Measurements from ENCODE around the gene ZDHHC18. TPM values are rescaled to one million over a fixed set of nuclear protein-coding genes. Genes with fewer than 3 reads are reported as not detected.
"Not testable (repeated sequence)": the region's sequence is repeated elsewhere in the genome, so short reads cannot be mapped to it uniquely, and the experiment has no call there.

ZDHHC18 gene
- total and polyA plus RNA-seq, 7 donors, result 7.5 to 19.4 (median 12.3) TPM

- H3K9me3 ChIP-seq, result no peaks in the 10 kb centered on the region
- peak overlapping the region; percentile 89 to 98 (median 96) for H3K27ac ChIP-seq
- peaks cover 0 to 25% (median 20%) of the 10 kb centered on the region in 4 donors for H3K4me1 ChIP-seq
- intact Hi-C loops (cut with DNase I), result loop anchor here (10.0 kb wide), 1 partner anchor 169 kb away; the partner anchor contains the start of gene ARID1A
- H3K4me3 ChIP-seq, result peak overlapping the region in 3 of 4 donors; percentile 52 to 64 (median 56)
- TF ChIP-seq POLR2A (IDR thresholded peaks at IDR 0.05), result no peak
- TF ChIP-seq POLR2AphosphoS5 (IDR thresholded peaks at IDR 0.05), result no peak
- no peak for TF ChIP-seq CTCF (IDR thresholded peaks at IDR 0.05)
- TF ChIP-seq EP300 (IDR thresholded peaks at IDR 0.05), result no peak
- no peaks in the 10 kb centered on the region for H3K27me3 ChIP-seq
- DNase-seq, result no peak
- H3K36me3 ChIP-seq, result no peaks in the 10 kb centered on the region
- 16 to 55% methylated on average over 20 of the region's 20 CpGs for whole genome bisulfite sequencing, 2 donors
These were observed 37.2 kb downstream of the ZDHHC18 start for GRCh38 chr1:26863685-26864077.

GRCh38 chr1:26864610-26865480 is 38.4 kb downstream of the ZDHHC18 start:
- TF ChIP-seq EP300 (IDR thresholded peaks at IDR 0.05) (no peak), POLR2AphosphoS5 (IDR thresholded peaks at IDR 0.05) (peak; percentile 59 to 84 (median 83)), POLR2A (IDR thresholded peaks at IDR 0.05) (peak; percentile 44 to 71)
- H3K9me3 ChIP-seq, result no peaks in the 10 kb centered on the region
- H3K4me1 ChIP-seq, result peaks cover 0 to 22% (median 18%) of the 10 kb centered on the region in 4 donors
- H3K4me3 ChIP-seq, result peak overlapping the region; percentile 38 to 64 (median 54)
- H3K27me3 ChIP-seq, result no peaks in the 10 kb centered on the region
- peak; percentile 99 for DNase-seq
- H3K27ac ChIP-seq, result peak overlapping the region; percentile 89 to 98 (median 96)
- no peaks in the 10 kb centered on the region for H3K36me3 ChIP-seq
- WGBS, 2 donors, result 0% methylated on average over 75 of the region's 75 CpGs
- intact Hi-C loops (cut with DNase I), result loop anchor here (1.0 to 10.0 kb wide), 2 partner anchors 39 to 170 kb away; partner anchors contain the start of genes ARID1A and ZDHHC18

GRCh38 chr1:26873097-26873496 is 46.6 kb downstream of the ZDHHC18 start:
- WGBS, 2 donors, result 73 to 83% methylated on average over 2 of the region's 2 CpGs
- DNase-seq; H3K4me3 ChIP-seq; H3K27me3 ChIP-seq; intact Hi-C loops (cut with DNase I); H3K9me3 ChIP-seq; H3K4me1 ChIP-seq; H3K27ac ChIP-seq: not testable (repeated sequence)
- peaks cover 0 to 25% (median under 1%) of the 10 kb centered on the region in 4 donors for H3K36me3 ChIP-seq

GRCh38 chr1:26874896-26875295 is 48.4 kb downstream of the ZDHHC18 start:
- Histone ChIP-seq H3K36me3 (peaks cover 4 to 43% (median 15%) of the 10 kb centered on the region in 4 donors), H3K27me3 (no peaks in the 10 kb centered on the region), H3K4me1 (peaks cover 0 to 4% (median 0%) of the 10 kb centered on the region in 4 donors), H3K4me3 (no peak overlapping the region), H3K27ac (no peak overlapping the region), H3K9me3 (no peaks in the 10 kb centered on the region)
- TF ChIP-seq EP300 (IDR thresholded peaks at IDR 0.05), result no peak
- no peak for DNase-seq
- WGBS, 2 donors, result 75 to 83% methylated on average over 4 of the region's 4 CpGs
- intact Hi-C loops (cut with DNase I), result loop anchor here (5.0 kb wide), 1 partner anchor 273 kb away; no protein-coding TSS in a partner anchor

GRCh38 chr1:26877326-26877725 is 50.8 kb downstream of the ZDHHC18 start:
- Histone ChIP-seq H3K4me3 (no peak overlapping the region), H3K4me1 (peaks cover 0 to 4% (median 0%) of the 10 kb centered on the region in 4 donors), H3K27ac (no peak overlapping the region), H3K9me3 (no peaks in the 10 kb centered on the region), H3K36me3 (peaks cover 19 to 68% (median 30%) of the 10 kb centered on the region in 4 donors), H3K27me3 (no peaks in the 10 kb centered on the region)
- intact Hi-C loops (cut with DNase I), result loop anchor here (2.0 to 5.0 kb wide), 2 partner anchors 67 to 275 kb away; no protein-coding TSS in a partner anchor
- 22 to 73% methylated on average over 2 of the region's 2 CpGs for WGBS, 2 donors
- TF ChIP-seq POLR2A (IDR thresholded peaks at IDR 0.05), result no peak
- no peak for TF ChIP-seq CTCF (IDR thresholded peaks at IDR 0.05)
- no peak for TF ChIP-seq EP300 (IDR thresholded peaks at IDR 0.05)
- TF ChIP-seq POLR2AphosphoS5 (IDR thresholded peaks at IDR 0.05), result no peak
- DNase-seq, result no peak

GRCh38 chr1:26879793-26880192 is 53.3 kb downstream of the ZDHHC18 start:
- intact Hi-C loops (cut with DNase I), result loop anchor here (5.0 kb wide), 1 partner anchor 277 kb away; no protein-coding TSS in a partner anchor
- Histone ChIP-seq H3K27me3 (no peaks in the 10 kb centered on the region), H3K4me3 (no peak overlapping the region), H3K27ac (no peak overlapping the region), H3K36me3 (peaks cover 19 to 92% (median 53%) of the 10 kb centered on the region in 4 donors), H3K4me1 (peaks cover 0 to 4% (median 0%) of the 10 kb centered on the region in 4 donors), H3K9me3 (no peaks in the 10 kb centered on the region)
- WGBS, 2 donors, result 95 to 96% methylated on average over 4 of the region's 4 CpGs
- no peak for DNase-seq
- TF ChIP-seq POLR2A (IDR thresholded peaks at IDR 0.05) (no peak), CTCF (IDR thresholded peaks at IDR 0.05) (no peak), POLR2AphosphoS5 (IDR thresholded peaks at IDR 0.05) (no peak), EP300 (IDR thresholded peaks at IDR 0.05) (no peak)

- peaks cover 35 to 95% (median 70%) of the 10 kb centered on the region in 4 donors for H3K36me3 ChIP-seq
- H3K27me3 ChIP-seq; H3K9me3 ChIP-seq; H3K27ac ChIP-seq; H3K4me1 ChIP-seq; intact Hi-C loops (cut with DNase I); DNase-seq; H3K4me3 ChIP-seq: not testable (repeated sequence)
- 56 to 83% methylated on average over 6 of the region's 6 CpGs for WGBS, 2 donors
These were observed 55.1 kb downstream of the ZDHHC18 start for GRCh38 chr1:26881611-26882010.
